ENCODE measurements around the gene CDK6. TPM values are rescaled to one million over a fixed set of nuclear protein-coding genes. Genes with fewer than 3 reads are reported as not detected.
A peak's percentile ranks its signal among the peaks of the same experiment; 100 is the strongest.
"Not testable (repeated sequence)": the region's sequence is repeated elsewhere in the genome, so short reads cannot be mapped to it uniquely, and the experiment has no call there.

CDK6 gene
- total RNA-seq, 2 donors from 2014 or later, result 28.5 to 36.6 TPM

GRCh38 chr7:92762851-92763250 is 73.5 kb downstream of the CDK6 start:
- Histone ChIP-seq H3K27ac (ENCODE audit: low read depth, low read length) (no peak overlapping the region), H3K36me3 (ENCODE audit: control insufficient read depth, insufficient read depth, low read length) (peaks cover 4% of the 10 kb centered on the region), H3K9ac (ENCODE audit: extremely low read depth, low read length, poor library complexity, severe bottlenecking) (no peak overlapping the region), H3K27me3 (ENCODE audit: control insufficient read depth, insufficient read depth, low read length, poor library complexity, severe bottlenecking) (no peaks in the 10 kb centered on the region), H3K4me3 (ENCODE audit: low read length) (no peak overlapping the region), H3K4me1 (ENCODE audit: control insufficient read depth, insufficient read depth, low read length) (peaks cover 14% of the 10 kb centered on the region), H3K9me3 (ENCODE audit: control insufficient read depth, low read length) (no peaks in the 10 kb centered on the region)
- no peak for TF ChIP-seq CTCF (conservative IDR thresholded peaks at IDR 0.05)
- H3K4me1 Mint-ChIP-seq, result peaks cover 46% of the 10 kb centered on the region
- no peaks in the 10 kb centered on the region for H3K27me3 Mint-ChIP-seq (ENCODE audit: insufficient read depth)
- H3K36me3 Mint-ChIP-seq (ENCODE audit: low read depth), result no peaks in the 10 kb centered on the region
- no peak overlapping the region for H3K4me3 Mint-ChIP-seq
- WGBS, 2 experiments (ENCODE audit: insufficient coverage in 1 of 2, insufficient read length in 1 of 2), result 90% methylated on average over 3 of the region's 3 CpGs; no CpG with 5 or more reads in 1 of the 2 experiments
- DNase-seq, result no peak
- no peaks in the 10 kb centered on the region for H3K9me3 Mint-ChIP-seq
- no peak overlapping the region for H3K27ac Mint-ChIP-seq

- Histone ChIP-seq H3K4me3 (ENCODE audit: low read length) (no peak overlapping the region), H3K9me3 (ENCODE audit: control insufficient read depth, low read length) (no peaks in the 10 kb centered on the region), H3K4me1 (ENCODE audit: control insufficient read depth, insufficient read depth, low read length) (peaks cover 14% of the 10 kb centered on the region), H3K27me3 (ENCODE audit: control insufficient read depth, insufficient read depth, low read length, poor library complexity, severe bottlenecking) (no peaks in the 10 kb centered on the region), H3K27ac (ENCODE audit: low read depth, low read length) (peak overlapping the region; percentile 26), H3K36me3 (ENCODE audit: control insufficient read depth, insufficient read depth, low read length) (no peaks in the 10 kb centered on the region), H3K9ac (ENCODE audit: extremely low read depth, low read length, poor library complexity, severe bottlenecking) (no peak overlapping the region)
- Mint-ChIP-seq H3K36me3 (ENCODE audit: low read depth) (no peaks in the 10 kb centered on the region), H3K9me3 (no peaks in the 10 kb centered on the region), H3K27ac (no peak overlapping the region), H3K4me1 (peaks cover 36% of the 10 kb centered on the region), H3K4me3 (no peak overlapping the region), H3K27me3 (ENCODE audit: insufficient read depth) (no peaks in the 10 kb centered on the region)
- TF ChIP-seq CTCF (conservative IDR thresholded peaks at IDR 0.05), result no peak
- DNase-seq, result no peak
Measured at GRCh38 chr7:92761391-92762097, 74.8 kb downstream of the CDK6 start.

GRCh38 chr7:92758796-92759431 is 77.5 kb downstream of the CDK6 start:
- H3K27me3 Mint-ChIP-seq (ENCODE audit: insufficient read depth), result no peaks in the 10 kb centered on the region
- H3K4me1 Mint-ChIP-seq, result peaks cover 33% of the 10 kb centered on the region
- Histone ChIP-seq H3K9ac (ENCODE audit: extremely low read depth, low read length, poor library complexity, severe bottlenecking) (no peak overlapping the region), H3K36me3 (ENCODE audit: control insufficient read depth, insufficient read depth, low read length) (peaks cover under 1% of the 10 kb centered on the region), H3K4me3 (ENCODE audit: low read length) (no peak overlapping the region), H3K9me3 (ENCODE audit: control insufficient read depth, low read length) (no peaks in the 10 kb centered on the region), H3K27ac (ENCODE audit: low read depth, low read length) (no peak overlapping the region), H3K4me1 (ENCODE audit: control insufficient read depth, insufficient read depth, low read length) (peaks cover 9% of the 10 kb centered on the region), H3K27me3 (ENCODE audit: control insufficient read depth, insufficient read depth, low read length, poor library complexity, severe bottlenecking) (no peaks in the 10 kb centered on the region)
- no peak for TF ChIP-seq CTCF (conservative IDR thresholded peaks at IDR 0.05)
- no peaks in the 10 kb centered on the region for H3K9me3 Mint-ChIP-seq
- H3K4me3 Mint-ChIP-seq, result no peak overlapping the region
- H3K27ac Mint-ChIP-seq, result no peak overlapping the region
- no peaks in the 10 kb centered on the region for H3K36me3 Mint-ChIP-seq (ENCODE audit: low read depth)
- no peak for DNase-seq
- 81 to 87% methylated on average over 2 of the region's 2 CpGs for WGBS, 2 experiments (ENCODE audit: insufficient coverage in 1 of 2, insufficient read length in 1 of 2)

GRCh38 chr7:92757311-92757910 is 79.0 kb downstream of the CDK6 start:
- not testable (repeated sequence) for H3K27me3 Mint-ChIP-seq (ENCODE audit: insufficient read depth); H3K27me3 ChIP-seq (ENCODE audit: control insufficient read depth, insufficient read depth, low read length, poor library complexity, severe bottlenecking); H3K9me3 ChIP-seq (ENCODE audit: control insufficient read depth, low read length); H3K36me3 ChIP-seq (ENCODE audit: control insufficient read depth, insufficient read depth, low read length); H3K4me1 ChIP-seq (ENCODE audit: control insufficient read depth, insufficient read depth, low read length); H3K4me3 ChIP-seq (ENCODE audit: low read length); H3K27ac Mint-ChIP-seq; H3K4me3 Mint-ChIP-seq; H3K36me3 Mint-ChIP-seq (ENCODE audit: low read depth); DNase-seq; H3K27ac ChIP-seq (ENCODE audit: low read depth, low read length); H3K9me3 Mint-ChIP-seq; H3K9ac ChIP-seq (ENCODE audit: extremely low read depth, low read length, poor library complexity, severe bottlenecking)
- WGBS, 2 experiments (ENCODE audit: insufficient coverage in 1 of 2, insufficient read length in 1 of 2), result 91 to 100% methylated on average over 3 of the region's 3 CpGs
- H3K4me1 Mint-ChIP-seq, result peaks cover 29% of the 10 kb centered on the region
